GM12878 (cell line): Measurements from ENCODE around the gene CLDN14. TPM values are rescaled to one million over a fixed set of nuclear protein-coding genes. Genes with fewer than 3 reads are reported as not detected.

Experiments used
- BCL11A ChIP-seq: IDR thresholded peaks from 2 replicates; pipeline ENCODE4 v1.6.1; 2011; ENCODE audit warnings: low read depth, low read length
- CBX3 ChIP-seq: fragments of 200-600 bp; sonication (generic); IDR thresholded peaks from 2 replicates; pipeline ENCODE4 v1.6.1; 2016; ENCODE audit warnings: low read depth, borderline replicate concordance
- CHD1 ChIP-seq: IDR thresholded peaks from 2 replicates; pipeline ENCODE4 v1.6.1; 2012; ENCODE audit warnings: low read depth, low read length, improper control_type of control experiment
- ETV6 ChIP-seq, 2 experiments: fragments of 450-650 bp in 1 of 2; IDR thresholded peaks in 1 of 2; conservative IDR thresholded peaks in 1 of 2; 2 replicates each; pipeline ENCODE4 v1.6.1; 2014; ENCODE audit warnings: antibody characterized with exemption in 1 of 2, borderline replicate concordance in 1 of 2, low read depth in 1 of 2, mild to moderate bottlenecking in 1 of 2, moderate library complexity in 1 of 2
- IKZF1 ChIP-seq: fragments of 450-650 bp; conservative IDR thresholded peaks from 2 replicates; pipeline ENCODE4 v1.6.1; 2017; ENCODE audit warnings: antibody characterized with exemption, mild to moderate bottlenecking
- IKZF2 ChIP-seq, 2 experiments: fragments of 450-650 bp; IDR thresholded peaks; 2 replicates each; pipeline ENCODE4 v1.6.1; 2017; ENCODE audit warnings: mild to moderate bottlenecking in 2 of 2, moderate library complexity in 2 of 2
- MYC ChIP-seq: IDR thresholded peaks from 2 replicates; pipeline ENCODE4 v1.6.1; 2011; ENCODE audit warnings: mild to moderate bottlenecking, low read length, moderate library complexity, inconsistent platforms; ENCODE audit not compliant: insufficient read depth, insufficient replicate concordance, insufficient read length, severe bottlenecking
- NR2F1 ChIP-seq: fragments of 450-650 bp; conservative IDR thresholded peaks from 2 replicates; pipeline ENCODE4 v1.6.1; 2017; ENCODE audit warnings: mild to moderate bottlenecking
- RFX5 ChIP-seq: IDR thresholded peaks from 2 replicates; pipeline ENCODE4 v1.6.1; 2011; ENCODE audit warnings: low read depth, low read length, improper control_type of control experiment
- SMARCA5 ChIP-seq: fragments of 450-650 bp; IDR thresholded peaks from 2 replicates; pipeline ENCODE4 v1.6.1; 2017; ENCODE audit warnings: mild to moderate bottlenecking
- STAT1 ChIP-seq: fragments of 450-650 bp; conservative IDR thresholded peaks from 2 replicates; pipeline ENCODE4 v1.6.1; 2014; ENCODE audit warnings: antibody characterized with exemption, mild to moderate bottlenecking
- STAT3 ChIP-seq: IDR thresholded peaks from 2 replicates; pipeline ENCODE4 v1.6.1; 2011; ENCODE audit warnings: low read depth, low read length, improper control_type of control experiment
- TAF1 ChIP-seq: IDR thresholded peaks from 2 replicates; pipeline ENCODE4 v1.6.1; 2011; ENCODE audit warnings: mild to moderate bottlenecking, low read depth, low read length, borderline replicate concordance
- USF2 ChIP-seq: IDR thresholded peaks from 2 replicates; pipeline ENCODE4 v1.6.1; 2011; ENCODE audit warnings: low read depth, low read length, improper control_type of control experiment, borderline replicate concordance
- ZNF207 ChIP-seq: fragments of 450-650 bp; IDR thresholded peaks from 2 replicates; pipeline ENCODE4 v1.6.1; 2014; ENCODE audit warnings: antibody characterized with exemption, mild to moderate bottlenecking, borderline replicate concordance
- polyA plus RNA-seq, 11 experiments: library from polyadenylated mRNA; depleted of rRNA in 4 of 11; unstranded in 6 of 11; stranded (reverse) in 5 of 11; fragments of >200 nt; fragmentation: Nextera tagmentation in 4 of 11; fragmentation: Illumina TruSeq in 1 of 11; extraction: Ambion mirVana in 4 of 11; extraction: Trizol in 1 of 11; gene quantifications; 1 replicate in 1 of 11; 2 replicates in 10 of 11; pipeline versions ENCODE4 v1.2.1 to v1.2.3, GENCODE V29; 2011 to 2016; ENCODE audit warnings: inconsistent platforms in 2 of 11, missing spikeins in 2 of 11, low read depth in 1 of 11
- total RNA-seq, 4 experiments: library from RNA; depleted of rRNA in 3 of 4; stranded (reverse); fragments of >200 nt in 3 of 4; fragmentation: Illumina TruSeq in 1 of 4; extraction: Trizol in 1 of 4; gene quantifications; 2 replicates each; pipeline versions ENCODE4 v1.2.1 to v1.2.3, GENCODE V29; 2013 to 2021
- TF ChIP-seq, protein P1 (sequence below): fragments of 450-650 bp; IDR thresholded peaks from 2 replicates; pipeline ENCODE4 v1.6.1; 2016; ENCODE audit warnings: mild to moderate bottlenecking
- TF ChIP-seq, protein P2 (sequence below): fragments of 450-650 bp; formaldehyde crosslinking; IDR thresholded peaks from 2 replicates; pipeline ENCODE4 v1.5.0; 2022; ENCODE audit warnings: mild to moderate bottlenecking, missing genetic modification characterization
- TF ChIP-seq, protein P3 (sequence below): IDR thresholded peaks from 2 replicates; pipeline ENCODE4 v1.6.1; 2012; ENCODE audit warnings: mild to moderate bottlenecking, low read depth, low read length
- TF ChIP-seq, protein P4 (sequence below): IDR thresholded peaks from 2 replicates; pipeline ENCODE4 v1.6.1; 2012; ENCODE audit warnings: low read length, inconsistent platforms

CLDN14 gene
- total and polyA plus RNA-seq, 10 of the 15 experiments (the other 5 are each of a cell fraction or from before 2014, with no cell fraction given): 0.90 to 19.4 (median 6.6) TPM

DNA sequence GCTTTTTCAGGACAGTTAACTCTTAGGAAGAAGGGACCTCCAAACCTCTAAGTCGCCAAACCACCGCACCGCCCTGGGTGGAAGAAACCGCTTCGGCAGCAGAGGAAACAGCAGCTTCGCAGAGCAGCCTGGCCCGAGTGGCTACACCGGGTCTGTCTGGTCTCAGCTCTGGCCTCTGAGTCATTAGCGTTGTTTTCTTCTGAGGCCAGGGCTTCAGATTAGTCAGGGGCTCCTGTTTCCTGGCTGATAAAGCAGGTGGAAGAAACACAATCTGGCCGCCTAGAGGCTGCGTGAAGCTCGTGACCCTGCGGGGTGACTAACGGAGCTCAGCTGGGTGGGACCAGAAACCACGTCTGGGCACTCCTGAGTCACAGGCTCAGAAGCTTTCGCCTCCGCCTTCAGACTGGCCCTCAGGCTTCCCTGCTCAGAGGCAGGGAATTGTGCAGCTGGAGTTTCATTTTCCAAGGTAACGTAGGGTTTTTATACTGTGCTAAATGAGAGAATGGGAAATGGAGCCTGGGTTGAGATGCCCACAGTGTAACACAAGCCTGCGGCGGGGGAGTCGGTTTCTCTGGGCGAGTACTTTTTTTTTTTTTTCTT lies 49.9 kb downstream of the CLDN14 start (continued):
- TF ChIP-seq CBX3 (no peak), BCL11A (peak; percentile 20; the same call in 1 of the 2 replicates), USF2 (no peak), ETV6 (conservative IDR thresholded peaks at IDR 0.05 in 1 of 2, IDR thresholded peaks at IDR 0.05 in 1 of 2; ENCODE audit: borderline replicate concordance in 1 of 2, low read depth in 1 of 2) (no peak), ZNF207 (no peak), TAF1 (peak; percentile 38; the same call in 1 of the 2 replicates), IKZF2 (IDR thresholded peaks at IDR 0.05) (peak; percentile 41 to 65; a peak in 3 of 4 replicates), MYC (no peak), NR2F1 (peak; percentile 66), RFX5 (no peak), IKZF1 (peak; percentile 66), STAT3 (no peak), STAT1 (no peak), CHD1 (no peak), SMARCA5 (no peak)
- TF ChIP-seq, protein P1, sequence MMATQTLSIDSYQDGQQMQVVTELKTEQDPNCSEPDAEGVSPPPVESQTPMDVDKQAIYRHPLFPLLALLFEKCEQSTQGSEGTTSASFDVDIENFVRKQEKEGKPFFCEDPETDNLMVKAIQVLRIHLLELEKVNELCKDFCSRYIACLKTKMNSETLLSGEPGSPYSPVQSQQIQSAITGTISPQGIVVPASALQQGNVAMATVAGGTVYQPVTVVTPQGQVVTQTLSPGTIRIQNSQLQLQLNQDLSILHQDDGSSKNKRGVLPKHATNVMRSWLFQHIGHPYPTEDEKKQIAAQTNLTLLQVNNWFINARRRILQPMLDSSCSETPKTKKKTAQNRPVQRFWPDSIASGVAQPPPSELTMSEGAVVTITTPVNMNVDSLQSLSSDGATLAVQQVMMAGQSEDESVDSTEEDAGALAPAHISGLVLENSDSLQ: no peak
- TF ChIP-seq, protein P2, sequence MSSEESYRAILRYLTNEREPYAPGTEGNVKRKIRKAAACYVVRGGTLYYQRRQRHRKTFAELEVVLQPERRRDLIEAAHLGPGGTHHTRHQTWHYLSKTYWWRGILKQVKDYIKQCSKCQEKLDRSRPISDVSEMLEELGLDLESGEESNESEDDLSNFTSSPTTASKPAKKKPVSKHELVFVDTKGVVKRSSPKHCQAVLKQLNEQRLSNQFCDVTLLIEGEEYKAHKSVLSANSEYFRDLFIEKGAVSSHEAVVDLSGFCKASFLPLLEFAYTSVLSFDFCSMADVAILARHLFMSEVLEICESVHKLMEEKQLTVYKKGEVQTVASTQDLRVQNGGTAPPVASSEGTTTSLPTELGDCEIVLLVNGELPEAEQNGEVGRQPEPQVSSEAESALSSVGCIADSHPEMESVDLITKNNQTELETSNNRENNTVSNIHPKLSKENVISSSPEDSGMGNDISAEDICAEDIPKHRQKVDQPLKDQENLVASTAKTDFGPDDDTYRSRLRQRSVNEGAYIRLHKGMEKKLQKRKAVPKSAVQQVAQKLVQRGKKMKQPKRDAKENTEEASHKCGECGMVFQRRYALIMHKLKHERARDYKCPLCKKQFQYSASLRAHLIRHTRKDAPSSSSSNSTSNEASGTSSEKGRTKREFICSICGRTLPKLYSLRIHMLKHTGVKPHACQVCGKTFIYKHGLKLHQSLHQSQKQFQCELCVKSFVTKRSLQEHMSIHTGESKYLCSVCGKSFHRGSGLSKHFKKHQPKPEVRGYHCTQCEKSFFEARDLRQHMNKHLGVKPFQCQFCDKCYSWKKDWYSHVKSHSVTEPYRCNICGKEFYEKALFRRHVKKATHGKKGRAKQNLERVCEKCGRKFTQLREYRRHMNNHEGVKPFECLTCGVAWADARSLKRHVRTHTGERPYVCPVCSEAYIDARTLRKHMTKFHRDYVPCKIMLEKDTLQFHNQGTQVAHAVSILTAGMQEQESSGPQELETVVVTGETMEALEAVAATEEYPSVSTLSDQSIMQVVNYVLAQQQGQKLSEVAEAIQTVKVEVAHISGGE (CRISPR knock-in tag): no peak
- TF ChIP-seq, protein P3, sequence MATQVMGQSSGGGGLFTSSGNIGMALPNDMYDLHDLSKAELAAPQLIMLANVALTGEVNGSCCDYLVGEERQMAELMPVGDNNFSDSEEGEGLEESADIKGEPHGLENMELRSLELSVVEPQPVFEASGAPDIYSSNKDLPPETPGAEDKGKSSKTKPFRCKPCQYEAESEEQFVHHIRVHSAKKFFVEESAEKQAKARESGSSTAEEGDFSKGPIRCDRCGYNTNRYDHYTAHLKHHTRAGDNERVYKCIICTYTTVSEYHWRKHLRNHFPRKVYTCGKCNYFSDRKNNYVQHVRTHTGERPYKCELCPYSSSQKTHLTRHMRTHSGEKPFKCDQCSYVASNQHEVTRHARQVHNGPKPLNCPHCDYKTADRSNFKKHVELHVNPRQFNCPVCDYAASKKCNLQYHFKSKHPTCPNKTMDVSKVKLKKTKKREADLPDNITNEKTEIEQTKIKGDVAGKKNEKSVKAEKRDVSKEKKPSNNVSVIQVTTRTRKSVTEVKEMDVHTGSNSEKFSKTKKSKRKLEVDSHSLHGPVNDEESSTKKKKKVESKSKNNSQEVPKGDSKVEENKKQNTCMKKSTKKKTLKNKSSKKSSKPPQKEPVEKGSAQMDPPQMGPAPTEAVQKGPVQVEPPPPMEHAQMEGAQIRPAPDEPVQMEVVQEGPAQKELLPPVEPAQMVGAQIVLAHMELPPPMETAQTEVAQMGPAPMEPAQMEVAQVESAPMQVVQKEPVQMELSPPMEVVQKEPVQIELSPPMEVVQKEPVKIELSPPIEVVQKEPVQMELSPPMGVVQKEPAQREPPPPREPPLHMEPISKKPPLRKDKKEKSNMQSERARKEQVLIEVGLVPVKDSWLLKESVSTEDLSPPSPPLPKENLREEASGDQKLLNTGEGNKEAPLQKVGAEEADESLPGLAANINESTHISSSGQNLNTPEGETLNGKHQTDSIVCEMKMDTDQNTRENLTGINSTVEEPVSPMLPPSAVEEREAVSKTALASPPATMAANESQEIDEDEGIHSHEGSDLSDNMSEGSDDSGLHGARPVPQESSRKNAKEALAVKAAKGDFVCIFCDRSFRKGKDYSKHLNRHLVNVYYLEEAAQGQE: no peak
- TF ChIP-seq, protein P4, sequence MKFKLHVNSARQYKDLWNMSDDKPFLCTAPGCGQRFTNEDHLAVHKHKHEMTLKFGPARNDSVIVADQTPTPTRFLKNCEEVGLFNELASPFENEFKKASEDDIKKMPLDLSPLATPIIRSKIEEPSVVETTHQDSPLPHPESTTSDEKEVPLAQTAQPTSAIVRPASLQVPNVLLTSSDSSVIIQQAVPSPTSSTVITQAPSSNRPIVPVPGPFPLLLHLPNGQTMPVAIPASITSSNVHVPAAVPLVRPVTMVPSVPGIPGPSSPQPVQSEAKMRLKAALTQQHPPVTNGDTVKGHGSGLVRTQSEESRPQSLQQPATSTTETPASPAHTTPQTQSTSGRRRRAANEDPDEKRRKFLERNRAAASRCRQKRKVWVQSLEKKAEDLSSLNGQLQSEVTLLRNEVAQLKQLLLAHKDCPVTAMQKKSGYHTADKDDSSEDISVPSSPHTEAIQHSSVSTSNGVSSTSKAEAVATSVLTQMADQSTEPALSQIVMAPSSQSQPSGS: no peak
